Measurements from ENCODE around the gene DTX4.

GRCh38 chr11:59157433-59157832, 14.5 kb upstream of the DTX4 start:
- TF ChIP-seq POLR2A (IDR thresholded peaks at IDR 0.05; ENCODE audit: low read depth, low read length), result no peak
- no peak for TF ChIP-seq TAF1 (IDR thresholded peaks at IDR 0.05; ENCODE audit: borderline replicate concordance, low read depth, low read length)
- no peak for TF ChIP-seq POLR2AphosphoS5 (IDR thresholded peaks at IDR 0.05; ENCODE audit: low read depth, low read length)
